Measurements from ENCODE around the gene CTCF.

Gene CTCF

GRCh38 chr16:67648764-67649407 is 86.6 kb downstream of the CTCF start:
- no peak for DNase-seq
- H3K4me1 Mint-ChIP-seq, result peaks cover 10% of the 10 kb centered on the region
- TF ChIP-seq CTCF (IDR thresholded peaks at IDR 0.05), result no peak
- no peak overlapping the region for H3K4me3 Mint-ChIP-seq
- no peaks in the 10 kb centered on the region for H3K9me3 Mint-ChIP-seq
- H3K27ac Mint-ChIP-seq, result no peak overlapping the region
- H3K27me3 Mint-ChIP-seq (ENCODE audit: low read depth, poor library complexity), result peaks cover 74% of the 10 kb centered on the region
- no peaks in the 10 kb centered on the region for H3K36me3 Mint-ChIP-seq (ENCODE audit: low read depth)

GRCh38 chr16:67649494-67649931 is 87.2 kb downstream of the CTCF start:
- Mint-ChIP-seq H3K27ac (no peak overlapping the region), H3K36me3 (ENCODE audit: low read depth) (no peaks in the 10 kb centered on the region), H3K4me1 (peaks cover 11% of the 10 kb centered on the region), H3K9me3 (no peaks in the 10 kb centered on the region), H3K4me3 (no peak overlapping the region), H3K27me3 (ENCODE audit: low read depth, poor library complexity) (peaks cover 74% of the 10 kb centered on the region)
- TF ChIP-seq CTCF (IDR thresholded peaks at IDR 0.05), result no peak
- peak; percentile 37 for DNase-seq

GRCh38 chr16:67650023-67650422 is 87.7 kb downstream of the CTCF start:
- no peak overlapping the region for H3K27ac Mint-ChIP-seq
- H3K4me3 Mint-ChIP-seq, result no peak overlapping the region
- no peak for TF ChIP-seq CTCF (IDR thresholded peaks at IDR 0.05)
- no peaks in the 10 kb centered on the region for H3K9me3 Mint-ChIP-seq
- H3K27me3 Mint-ChIP-seq (ENCODE audit: low read depth, poor library complexity), result peaks cover 78% of the 10 kb centered on the region
- peaks cover 11% of the 10 kb centered on the region for H3K4me1 Mint-ChIP-seq
- DNase-seq, result no peak
- no peaks in the 10 kb centered on the region for H3K36me3 Mint-ChIP-seq (ENCODE audit: low read depth)

GRCh38 chr16:67651039-67651438 is 88.7 kb downstream of the CTCF start:
- H3K27ac Mint-ChIP-seq, result no peak overlapping the region
- no peak for TF ChIP-seq CTCF (IDR thresholded peaks at IDR 0.05)
- H3K4me3 Mint-ChIP-seq, result no peak overlapping the region
- H3K27me3 Mint-ChIP-seq (ENCODE audit: low read depth, poor library complexity), result peaks cover 78% of the 10 kb centered on the region
- no peaks in the 10 kb centered on the region for H3K9me3 Mint-ChIP-seq
- peaks cover 11% of the 10 kb centered on the region for H3K4me1 Mint-ChIP-seq
- H3K36me3 Mint-ChIP-seq (ENCODE audit: low read depth), result no peaks in the 10 kb centered on the region
- DNase-seq, result no peak

- Mint-ChIP-seq H3K27ac (no peak overlapping the region), H3K4me1 (peaks cover 11% of the 10 kb centered on the region), H3K4me3 (peak overlapping the region; percentile 72), H3K9me3 (no peaks in the 10 kb centered on the region), H3K27me3 (ENCODE audit: low read depth, poor library complexity) (peaks cover 71% of the 10 kb centered on the region), H3K36me3 (ENCODE audit: low read depth) (no peaks in the 10 kb centered on the region)
- no peak for TF ChIP-seq CTCF (IDR thresholded peaks at IDR 0.05)
- DNase-seq, result no peak
Measured at GRCh38 chr16:67651847-67652246, 89.5 kb downstream of the CTCF start.

GRCh38 chr16:67652578-67653127 is 90.3 kb downstream of the CTCF start:
- Mint-ChIP-seq H3K4me1 (peaks cover 11% of the 10 kb centered on the region), H3K36me3 (ENCODE audit: low read depth) (no peaks in the 10 kb centered on the region), H3K27ac (no peak overlapping the region), H3K9me3 (no peaks in the 10 kb centered on the region), H3K4me3 (no peak overlapping the region), H3K27me3 (ENCODE audit: low read depth, poor library complexity) (peaks cover 65% of the 10 kb centered on the region)
- DNase-seq, result peak; percentile 80
- no peak for TF ChIP-seq CTCF (IDR thresholded peaks at IDR 0.05)

All from nephron progenitor cell (in vitro differentiated cells).